GM12878 (cell line): Measurements from ENCODE around the gene LINC00632. TPM values are rescaled to one million over a fixed set of nuclear protein-coding genes. Genes with fewer than 3 reads are reported as not detected.

Experiments used
- ATAC-seq: fragments of 200-7000 bp; cut with Tn5 transposase; 3 replicates; pipeline ENCODE4 v1.9.1; 2020; ENCODE audit warnings: mild to moderate bottlenecking, moderate library complexity
- BruUV-seq: library from RNA; stranded (reverse); fragments of 400-500 nt; replicated peaks from 2 replicates; lab custom pipeline; 2021; lab: Mats Ljungman, UMichigan
- CTCF ChIA-PET: fragments of 300-600 bp; sonication (Branson Sonifier 250); formaldehyde crosslinking; extraction: SDS; loops from one replicate; lab custom pipeline; 2021; ENCODE audit warnings: inconsistent platforms; lab: Yijun Ruan, JAX
- POLR2A ChIA-PET: fragments of 350-600 bp; formaldehyde crosslinking; extraction: SDS; loops from one replicate; lab custom pipeline; 2021; ENCODE audit warnings: inconsistent platforms; lab: Charles Lee
- RAD21 ChIA-PET: fragments of 300-600 bp; sonication (Branson Sonifier 250); formaldehyde crosslinking; loops from one replicate; lab custom pipeline; 2023; ENCODE audit warnings: antibody characterized with exemption; ENCODE audit not compliant: unreplicated experiment; lab: Charles Lee
- SMC1A ChIA-PET: fragments of 300-600 bp; sonication (Branson Sonifier 250); formaldehyde crosslinking; loops from one replicate; lab custom pipeline; 2023; ENCODE audit not compliant: unreplicated experiment, uncharacterized antibody; lab: Charles Lee
- DNase-seq: peaks from one replicate; pipeline ENCODE4 v3.0.0-alpha.2; 2011; ENCODE audit warnings: low read depth, low spot score
- FAIRE-seq: peaks from 3 replicates; lab custom pipeline; 2011; peaks lifted over from hg19 to GRCh38; lab: Jason Lieb, UNC
- H2AFZ ChIP-seq: 2 replicates; pipeline ENCODE4 v1.6.0; 2011; ENCODE audit warnings: low read depth, low read length, control low read depth; ENCODE audit not compliant: control insufficient read depth
- H3K27ac ChIP-seq: 2 replicates; pipeline ENCODE4 v1.5.1; 2011; ENCODE audit warnings: control low read depth; ENCODE audit not compliant: control insufficient read depth, insufficient read depth
- H3K27me3 ChIP-seq, 2 experiments: replicated peaks in 1 of 2; 2 replicates each; pipeline versions ENCODE4 v1.6.0 to v1.6.1; 2011; ENCODE audit warnings: low read length in 1 of 2; ENCODE audit not compliant: control insufficient read depth in 2 of 2, insufficient read depth in 2 of 2
- H3K36me3 ChIP-seq, 2 experiments: 2 replicates each; pipeline ENCODE4 v1.5.1; 2011; ENCODE audit warnings: low read length in 1 of 2; ENCODE audit not compliant: control insufficient read depth in 2 of 2, insufficient read depth in 2 of 2
- H3K4me1 ChIP-seq: 2 replicates; pipeline ENCODE4 v1.6.1; 2011; ENCODE audit warnings: mild to moderate bottlenecking, low read length, moderate library complexity, mixed read lengths; ENCODE audit not compliant: control insufficient read depth, insufficient read depth
- H3K4me2 ChIP-seq: 2 replicates; pipeline ENCODE4 v1.6.0; 2011; ENCODE audit warnings: control low read depth; ENCODE audit not compliant: control insufficient read depth, insufficient read depth
- H3K4me3 ChIP-seq: fragments of 200-600 bp; sonication (generic); 2 replicates; pipeline ENCODE4 v1.5.1; 2016
- H3K79me2 ChIP-seq: 2 replicates; pipeline ENCODE4 v1.6.0; 2011; ENCODE audit warnings: low read length; ENCODE audit not compliant: control insufficient read depth, insufficient read depth
- H3K9ac ChIP-seq: 2 replicates; pipeline ENCODE4 v1.8.0; 2011; ENCODE audit warnings: low read length, control low read depth, mixed read lengths; ENCODE audit not compliant: control insufficient read depth, insufficient read depth
- H3K9me3 ChIP-seq: replicated peaks from 3 replicates; pipeline ENCODE4 v1.5.1; 2011; ENCODE audit warnings: mild to moderate bottlenecking, low read length; ENCODE audit not compliant: control insufficient read depth, insufficient read depth
- H4K20me1 ChIP-seq: 2 replicates; pipeline ENCODE4 v1.6.0; 2011; ENCODE audit not compliant: control insufficient read depth, insufficient read depth
- FOXK2 ChIP-seq: fragments of 450-650 bp; IDR thresholded peaks from 2 replicates; pipeline ENCODE4 v1.6.1; 2017; ENCODE audit warnings: mild to moderate bottlenecking, moderate library complexity
- IKZF1 ChIP-seq: fragments of 450-650 bp; conservative IDR thresholded peaks from 2 replicates; pipeline ENCODE4 v1.6.1; 2017; ENCODE audit warnings: antibody characterized with exemption, mild to moderate bottlenecking
- IRF3 ChIP-seq: fragments of 450-650 bp; IDR thresholded peaks from 2 replicates; pipeline ENCODE4 v1.6.1; 2014; ENCODE audit warnings: mild to moderate bottlenecking
- MYC ChIP-seq: IDR thresholded peaks from 2 replicates; pipeline ENCODE4 v1.6.1; 2011; ENCODE audit warnings: mild to moderate bottlenecking, low read length, moderate library complexity, inconsistent platforms; ENCODE audit not compliant: insufficient read depth, insufficient replicate concordance, insufficient read length, severe bottlenecking
- NBN ChIP-seq: fragments of 450-650 bp; IDR thresholded peaks from 2 replicates; pipeline ENCODE4 v1.6.1; 2016
- NFIC ChIP-seq: IDR thresholded peaks from 2 replicates; pipeline ENCODE4 v1.6.1; 2012; ENCODE audit warnings: low read depth, mild to moderate bottlenecking, inconsistent platforms, low read length, moderate library complexity
- SREBF1 ChIP-seq: IDR thresholded peaks from 2 replicates; pipeline ENCODE4 v1.6.1; 2012; ENCODE audit warnings: mild to moderate bottlenecking, low read length
- STAT3 ChIP-seq: IDR thresholded peaks from 2 replicates; pipeline ENCODE4 v1.6.1; 2011; ENCODE audit warnings: low read depth, low read length, improper control_type of control experiment
- TCF12 ChIP-seq: IDR thresholded peaks from 2 replicates; pipeline ENCODE4 v1.6.1; 2011; ENCODE audit warnings: low read depth, mild to moderate bottlenecking, low read length
- WGBS: methylation state at CpG from one replicate; pipeline ENCODE4 v1.1.6; 2016; ENCODE audit warnings: low lambda C conversion rate; ENCODE audit not compliant: insufficient replicate concordance, insufficient coverage; ENCODE audit errors: missing lambda C conversion rate; 5-methylcytosine and 5-hydroxymethylcytosine counted together
- in situ Hi-C: fragments of 300-500 bp; cut with MboI; formaldehyde crosslinking; loops from 9 replicates; pipeline ENCODE4 v1.14.3; 2018; ENCODE audit warnings: mixed read lengths
- intact Hi-C: fragments of 100-400 bp; cut with micrococcal nuclease; formaldehyde crosslinking; loops from one replicate; pipeline ENCODE4 v1.14.2; 2022; ENCODE audit not compliant: unreplicated experiment
- polyA plus RNA-seq, 11 experiments: library from polyadenylated mRNA; depleted of rRNA in 4 of 11; unstranded in 6 of 11; stranded (reverse) in 5 of 11; fragments of >200 nt; fragmentation: Nextera tagmentation in 4 of 11; fragmentation: Illumina TruSeq in 1 of 11; extraction: Ambion mirVana in 4 of 11; extraction: Trizol in 1 of 11; gene quantifications; 1 replicate in 1 of 11; 2 replicates in 10 of 11; pipeline versions ENCODE4 v1.2.1 to v1.2.3, GENCODE V29; 2011 to 2016; ENCODE audit warnings: inconsistent platforms in 2 of 11, missing spikeins in 2 of 11, low read depth in 1 of 11
- total RNA-seq, 4 experiments: library from RNA; depleted of rRNA in 3 of 4; stranded (reverse); fragments of >200 nt in 3 of 4; fragmentation: Illumina TruSeq in 1 of 4; extraction: Trizol in 1 of 4; gene quantifications; 2 replicates each; pipeline versions ENCODE4 v1.2.1 to v1.2.3, GENCODE V29; 2013 to 2021
- TF ChIP-seq, protein P1 (sequence below): IDR thresholded peaks from 2 replicates; pipeline ENCODE4 v1.6.1; 2012; ENCODE audit warnings: mild to moderate bottlenecking, low read depth, low read length

LINC00632 gene
- total and polyA plus RNA-seq, 10 of the 15 experiments (the other 5 are each of a cell fraction or from before 2014, with no cell fraction given): 0.26 to 0.50 TPM; not detected in 8

DNA sequence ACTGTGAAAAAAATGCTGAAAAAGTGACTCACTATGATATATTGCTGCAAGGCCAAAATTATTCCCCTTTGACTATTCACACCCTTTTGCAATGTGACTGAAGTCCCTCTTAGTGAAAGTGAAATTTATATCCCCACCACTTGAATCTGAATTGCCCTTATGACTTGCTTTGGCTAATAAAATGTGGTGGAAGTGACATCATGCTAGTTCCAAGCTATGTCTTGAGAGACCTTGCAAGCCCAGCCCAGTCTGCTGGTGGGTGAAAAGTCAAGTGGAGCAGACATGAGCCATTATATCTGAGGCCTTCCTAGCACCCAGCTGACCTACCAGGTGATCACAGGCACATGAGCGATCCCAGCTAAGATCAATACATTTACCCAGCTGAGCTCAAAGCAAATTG lies 94.7 kb downstream of the LINC00632 start:
- POLR2A ChIA-PET: no interaction called here
- no TSS peak for BruUV-seq
- intact Hi-C loops: no loop called here
- RAD21 ChIA-PET: no interaction called here
- TF ChIP-seq TCF12 (no peak), FOXK2 (no peak), IKZF1 (no peak)
- Histone ChIP-seq H3K36me3 (no peaks in the 10 kb centered on the region), H4K20me1 (no peaks in the 10 kb centered on the region), H3K9ac (no peak overlapping the region), H3K27me3 (no peaks in the 10 kb centered on the region), H3K27ac (no peak overlapping the region), H2AFZ (no peak overlapping the region), H3K79me2 (no peaks in the 10 kb centered on the region), H3K4me2 (no peak overlapping the region), H3K9me3 (no peaks in the 10 kb centered on the region), H3K4me1 (no peaks in the 10 kb centered on the region), H3K4me3 (no peak overlapping the region)
- CTCF ChIA-PET: no interaction called here
- SMC1A ChIA-PET: no interaction called here
- 77% methylated on average over 1 of the region's 1 CpG for WGBS
- FAIRE-seq (no peak), DNase-seq (no peak), ATAC-seq (no peak)
- in situ Hi-C loops: no loop called here

DNA sequence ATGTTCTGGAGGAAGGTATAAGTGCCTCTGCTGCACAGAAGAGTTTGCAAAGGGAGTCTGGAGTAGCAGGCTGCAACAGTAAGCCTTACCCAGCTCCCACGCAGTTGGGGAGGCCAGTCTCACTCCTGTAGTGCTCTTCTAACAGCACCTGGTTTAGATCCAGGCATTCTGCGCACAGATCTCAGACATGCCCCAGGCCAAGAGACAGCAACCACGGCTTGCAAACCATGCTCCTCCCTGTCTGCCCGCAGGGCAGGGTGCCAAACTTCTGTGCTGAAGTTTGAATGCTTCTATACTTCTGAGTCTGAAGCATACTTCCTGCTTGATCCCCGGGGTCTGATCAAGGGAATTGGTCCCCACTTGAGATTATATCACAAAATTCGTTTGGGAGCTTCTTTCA lies 106.3 kb downstream of the LINC00632 start:
- FAIRE-seq (no peak), DNase-seq (no peak), ATAC-seq (no peak)
- BruUV-seq: no TSS peak
- intact Hi-C loops (no loop called here), in situ Hi-C loops (no loop called here)
- ChIA-PET SMC1A (interaction anchor here (0.6 kb wide), 1 partner anchor 35 kb away, joined by 3 read pairs; no protein-coding TSS in a partner anchor), POLR2A (no interaction called here), RAD21 (no interaction called here), CTCF (no interaction called here)
- Histone ChIP-seq H3K36me3 (no peaks in the 10 kb centered on the region), H3K4me3 (no peak overlapping the region), H3K4me2 (no peak overlapping the region), H3K9ac (no peak overlapping the region), H4K20me1 (no peaks in the 10 kb centered on the region), H2AFZ (no peak overlapping the region), H3K27me3 (no peaks in the 10 kb centered on the region), H3K79me2 (no peaks in the 10 kb centered on the region), H3K4me1 (no peaks in the 10 kb centered on the region), H3K9me3 (no peaks in the 10 kb centered on the region), H3K27ac (no peak overlapping the region)
- WGBS: 31% methylated on average over 6 of the region's 6 CpGs
- TF ChIP-seq SREBF1: no peak
- no peak for TF ChIP-seq MYC
- no peak for TF ChIP-seq IRF3
- no peak for TF ChIP-seq NBN
- TF ChIP-seq, protein P1, sequence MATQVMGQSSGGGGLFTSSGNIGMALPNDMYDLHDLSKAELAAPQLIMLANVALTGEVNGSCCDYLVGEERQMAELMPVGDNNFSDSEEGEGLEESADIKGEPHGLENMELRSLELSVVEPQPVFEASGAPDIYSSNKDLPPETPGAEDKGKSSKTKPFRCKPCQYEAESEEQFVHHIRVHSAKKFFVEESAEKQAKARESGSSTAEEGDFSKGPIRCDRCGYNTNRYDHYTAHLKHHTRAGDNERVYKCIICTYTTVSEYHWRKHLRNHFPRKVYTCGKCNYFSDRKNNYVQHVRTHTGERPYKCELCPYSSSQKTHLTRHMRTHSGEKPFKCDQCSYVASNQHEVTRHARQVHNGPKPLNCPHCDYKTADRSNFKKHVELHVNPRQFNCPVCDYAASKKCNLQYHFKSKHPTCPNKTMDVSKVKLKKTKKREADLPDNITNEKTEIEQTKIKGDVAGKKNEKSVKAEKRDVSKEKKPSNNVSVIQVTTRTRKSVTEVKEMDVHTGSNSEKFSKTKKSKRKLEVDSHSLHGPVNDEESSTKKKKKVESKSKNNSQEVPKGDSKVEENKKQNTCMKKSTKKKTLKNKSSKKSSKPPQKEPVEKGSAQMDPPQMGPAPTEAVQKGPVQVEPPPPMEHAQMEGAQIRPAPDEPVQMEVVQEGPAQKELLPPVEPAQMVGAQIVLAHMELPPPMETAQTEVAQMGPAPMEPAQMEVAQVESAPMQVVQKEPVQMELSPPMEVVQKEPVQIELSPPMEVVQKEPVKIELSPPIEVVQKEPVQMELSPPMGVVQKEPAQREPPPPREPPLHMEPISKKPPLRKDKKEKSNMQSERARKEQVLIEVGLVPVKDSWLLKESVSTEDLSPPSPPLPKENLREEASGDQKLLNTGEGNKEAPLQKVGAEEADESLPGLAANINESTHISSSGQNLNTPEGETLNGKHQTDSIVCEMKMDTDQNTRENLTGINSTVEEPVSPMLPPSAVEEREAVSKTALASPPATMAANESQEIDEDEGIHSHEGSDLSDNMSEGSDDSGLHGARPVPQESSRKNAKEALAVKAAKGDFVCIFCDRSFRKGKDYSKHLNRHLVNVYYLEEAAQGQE: no peak
- TF ChIP-seq NFIC: no peak
- TF ChIP-seq STAT3: no peak
